Endothelial cell of umbilical vein (primary cell): ENCODE results near the gene RNF130. TPM values are rescaled to one million over a fixed set of nuclear protein-coding genes. Genes with fewer than 3 reads are reported as not detected.

Source experiments
- BruUV-seq: library from RNA; stranded (reverse); fragments of 400-500 nt; replicated peaks from 2 replicates; lab custom pipeline; 2021; lab: Mats Ljungman, UMichigan
- CTCF ChIA-PET: fragments of 300-600, 350-600 bp; sonication (Branson Sonifier 250); formaldehyde crosslinking; loops from one replicate; lab custom pipeline; 2021; ENCODE audit warnings: antibody characterized with exemption, inconsistent platforms; lab: Charles Lee
- POLR2A ChIA-PET: fragments of 300-600, 350-600 bp; sonication (Branson Sonifier 250); formaldehyde crosslinking; loops from one replicate; lab custom pipeline; 2021; ENCODE audit warnings: antibody characterized with exemption, inconsistent platforms; lab: Charles Lee
- DNase-seq: peaks from one replicate; pipeline ENCODE4 v3.0.0-alpha.2; 2011; ENCODE audit warnings: low read depth, low spot score
- FAIRE-seq: peaks from 2 replicates; lab custom pipeline; 2011; peaks lifted over from hg19 to GRCh38; lab: Jason Lieb, UNC
- H2AFZ ChIP-seq: 2 replicates; pipeline ENCODE4 v1.6.0; 2012; ENCODE audit warnings: low read depth, low read length, control low read depth, inconsistent platforms
- H3K27ac ChIP-seq: 2 replicates; pipeline ENCODE4 v1.5.1; 2011; ENCODE audit warnings: low read depth, mild to moderate bottlenecking, control low read depth, low read length, moderate library complexity; ENCODE audit not compliant: insufficient read depth
- H3K27me3 ChIP-seq, 2 experiments: 2 replicates each; pipeline versions ENCODE4 v1.6.0 to v1.6.1; 2011; ENCODE audit warnings: low read length in 2 of 2, mixed read lengths in 1 of 2; ENCODE audit not compliant: control insufficient read depth in 2 of 2, insufficient read depth in 2 of 2
- H3K36me3 ChIP-seq, 2 experiments: 2 replicates in 1 of 2; 3 replicates in 1 of 2; pipeline ENCODE4 v1.5.1; 2011; ENCODE audit warnings: low read length in 2 of 2, mild to moderate bottlenecking in 1 of 2, moderate library complexity in 1 of 2; ENCODE audit not compliant: control insufficient read depth in 2 of 2, insufficient read depth in 2 of 2; ENCODE audit errors: extremely low read depth in 1 of 2
- H3K4me1 ChIP-seq: 3 replicates; pipeline ENCODE4 v1.5.1; 2011; ENCODE audit warnings: mild to moderate bottlenecking, low read length; ENCODE audit not compliant: control insufficient read depth, insufficient read depth; ENCODE audit errors: extremely low read depth
- H3K4me2 ChIP-seq: 2 replicates; pipeline ENCODE4 v1.6.1; 2011; ENCODE audit warnings: low read length, control low read depth, mixed read lengths; ENCODE audit not compliant: insufficient read depth
- H3K4me3 ChIP-seq, 3 experiments: fragments of 200-600 bp in 1 of 3; sonication (generic), shearing (Covaris generic) in 1 of 3; replicated peaks in 1 of 3; 2 replicates each; pipeline ENCODE4 v1.5.1; 2011 to 2016; ENCODE audit warnings: control low read depth in 3 of 3, low read length in 3 of 3, mild to moderate bottlenecking in 2 of 3, inconsistent platforms in 1 of 3, low read depth in 1 of 3, moderate library complexity in 1 of 3; ENCODE audit not compliant: insufficient read depth in 1 of 3
- H3K79me2 ChIP-seq: 2 replicates; pipeline ENCODE4 v1.6.0; 2012; ENCODE audit warnings: low read length, inconsistent platforms; ENCODE audit not compliant: control insufficient read depth, insufficient read depth
- H3K9ac ChIP-seq: replicated peaks from 2 replicates; pipeline ENCODE3; 2011; ENCODE audit warnings: low read length, control low read depth; ENCODE audit not compliant: insufficient read depth; ENCODE audit errors: extremely low read depth
- H3K9me1 ChIP-seq: replicated peaks from 3 replicates; pipeline ENCODE4 v1.6.0; 2011; ENCODE audit warnings: mild to moderate bottlenecking, low read length; ENCODE audit not compliant: control insufficient read depth, insufficient read depth; ENCODE audit errors: extremely low read depth
- H3K9me3 ChIP-seq: replicated peaks from 2 replicates; pipeline ENCODE4 v1.5.1; 2012; ENCODE audit warnings: low read length, inconsistent platforms; ENCODE audit not compliant: control insufficient read depth, insufficient read depth
- H4K20me1 ChIP-seq: replicated peaks from 2 replicates; pipeline ENCODE3; 2011; ENCODE audit warnings: mild to moderate bottlenecking, low read length; ENCODE audit not compliant: control insufficient read depth, insufficient read depth; ENCODE audit errors: extremely low read depth
- CTCF ChIP-seq, 2 donors: IDR thresholded peaks; 1 replicate in 1 of 2; 2 replicates in 1 of 2; pipeline ENCODE4 v1.5.1; 2011; ENCODE audit warnings: low read length in 2 of 2, mild to moderate bottlenecking in 2 of 2, moderate library complexity in 2 of 2, control low read depth in 1 of 2, inconsistent platforms in 1 of 2, low read depth in 1 of 2; ENCODE audit not compliant: insufficient read depth in 1 of 2; ENCODE audit errors: extremely low read depth in 1 of 2
- EZH2 ChIP-seq: IDR thresholded peaks from 2 replicates; pipeline ENCODE4 v1.6.1; 2012; ENCODE audit warnings: borderline replicate concordance, low read depth, mild to moderate bottlenecking, moderate library complexity, low read length, inconsistent platforms; ENCODE audit not compliant: severe bottlenecking
- FOS ChIP-seq: IDR thresholded peaks from 2 replicates; pipeline ENCODE4 v1.6.1; 2011; ENCODE audit warnings: mild to moderate bottlenecking, low read length, moderate library complexity, borderline replicate concordance; ENCODE audit not compliant: insufficient read depth
- GATA2 ChIP-seq: IDR thresholded peaks from 2 replicates; pipeline ENCODE4 v1.7.0; 2011; ENCODE audit warnings: low read depth, mild to moderate bottlenecking, moderate library complexity, mixed read lengths, low read length; ENCODE audit not compliant: insufficient read length, insufficient read depth
- JUN ChIP-seq: IDR thresholded peaks from 2 replicates; pipeline ENCODE4 v1.6.1; 2011; ENCODE audit warnings: borderline replicate concordance, low read depth; ENCODE audit not compliant: insufficient read length, insufficient read depth
- MAX ChIP-seq: IDR thresholded peaks from 2 replicates; pipeline ENCODE4 v1.6.1; 2011; ENCODE audit not compliant: insufficient read depth, insufficient read length
- MYC ChIP-seq: IDR thresholded peaks from one replicate; pipeline ENCODE4 v1.6.1; 2011; ENCODE audit warnings: mild to moderate bottlenecking, low read depth, low read length
- POLR2A ChIP-seq: IDR thresholded peaks from 2 replicates; pipeline ENCODE4 v1.6.1; 2012; ENCODE audit warnings: low read depth, mild to moderate bottlenecking, control low read depth, low read length
- POLR2AphosphoS5 ChIP-seq: IDR thresholded peaks from 2 replicates; pipeline ENCODE4 v1.6.1; 2012; ENCODE audit warnings: low read depth, mild to moderate bottlenecking, control low read depth, low read length, moderate library complexity; ENCODE audit not compliant: insufficient read depth
- dilution Hi-C: fragments of 300-500 bp; cut with MboI; formaldehyde crosslinking; loops from one replicate; pipeline ENCODE4 v1.15.0; 2019; ENCODE audit warnings: low sequenced_read_pairs; ENCODE audit not compliant: extremely low pct_ligation_motif_present
- intact Hi-C: fragments of 100-400 bp; cut with micrococcal nuclease; formaldehyde crosslinking; loops from one replicate; pipeline ENCODE4 v1.10.0; 2022
- polyA plus RNA-seq, 4 experiments: library from polyadenylated mRNA; depleted of rRNA in 3 of 4; stranded (reverse) in 3 of 4; unstranded in 1 of 4; fragments of >200 nt; gene quantifications; 2 replicates each; pipeline versions ENCODE4 v1.2.1 to v1.2.3, GENCODE V29; 2011 to 2012; ENCODE audit warnings: missing spikeins in 1 of 4
- total RNA-seq: library from RNA; stranded (reverse); gene quantifications from 2 replicates; pipeline ENCODE4 v1.2.3, GENCODE V29; 2021

RNF130 gene
- total and polyA plus RNA-seq, 2 donors (not counting 3 experiments of a cell fraction or from before 2014, with no cell fraction given): 43.0 to 43.1 TPM

GRCh38 chr5:179936976-179937681 lies 134.4 kb downstream of the RNF130 start:
- ChIA-PET POLR2A (no interaction called here), CTCF (no interaction called here)
- Histone ChIP-seq H3K79me2 (no peaks in the 10 kb centered on the region), H3K36me3 (no peaks in the 10 kb centered on the region), H4K20me1 (no peaks in the 10 kb centered on the region), H3K27me3 (no peaks in the 10 kb centered on the region), H3K4me1 (no peaks in the 10 kb centered on the region), H3K4me3 (no peak overlapping the region), H3K9me1 (no peaks in the 10 kb centered on the region), H3K9me3 (no peaks in the 10 kb centered on the region), H3K27ac (no peak overlapping the region), H3K9ac (no peak overlapping the region), H3K4me2 (no peak overlapping the region), H2AFZ (no peak overlapping the region)
- FAIRE-seq (no peak), DNase-seq (no peak)
- intact Hi-C loops: no loop called here
- TF ChIP-seq CTCF (IDR thresholded peaks at IDR 0.05; ENCODE audit: extremely low read depth in 1 of 2, insufficient read depth in 1 of 2, low read depth in 1 of 2, low read length in 2 of 2) (no peak), MYC (no peak), GATA2 (no peak), FOS (no peak), EZH2 (no peak), POLR2AphosphoS5 (no peak), JUN (no peak), POLR2A (no peak), MAX (no peak)
- no TSS peak for BruUV-seq
- dilution Hi-C loops: no loop called here
